ENCODE data around the gene EBF3.

Gene EBF3

DNA sequence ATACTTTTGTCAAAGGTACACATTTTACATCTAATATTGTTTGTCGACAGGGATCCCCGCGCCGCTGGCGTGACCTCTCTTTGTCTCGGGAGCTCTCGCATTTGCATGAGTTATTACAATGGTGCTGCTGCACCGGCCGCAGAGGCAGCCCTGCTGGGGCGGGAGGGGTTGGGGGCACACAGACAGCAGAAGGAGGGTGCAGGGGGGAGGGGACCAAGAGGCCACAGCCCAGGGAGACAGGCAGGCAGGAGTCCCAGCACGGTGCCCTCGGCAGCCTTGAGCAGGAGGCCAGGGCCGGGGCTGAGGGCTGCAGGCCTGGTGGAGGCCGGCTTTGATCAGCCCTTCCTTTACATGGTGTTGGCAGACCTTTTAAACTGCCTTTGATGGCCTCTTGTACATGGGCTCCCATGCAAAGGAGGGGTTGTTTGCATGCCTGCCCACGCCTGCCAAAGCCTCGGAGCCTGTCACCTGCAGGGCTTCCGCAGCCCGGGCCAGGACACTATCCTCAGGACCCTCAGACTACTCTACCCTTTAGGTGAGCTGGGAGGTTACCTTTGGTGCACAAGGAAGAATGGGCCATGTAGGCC is 95.5 kb downstream of the EBF3 start:
- DNase-seq = no peak

DNA sequence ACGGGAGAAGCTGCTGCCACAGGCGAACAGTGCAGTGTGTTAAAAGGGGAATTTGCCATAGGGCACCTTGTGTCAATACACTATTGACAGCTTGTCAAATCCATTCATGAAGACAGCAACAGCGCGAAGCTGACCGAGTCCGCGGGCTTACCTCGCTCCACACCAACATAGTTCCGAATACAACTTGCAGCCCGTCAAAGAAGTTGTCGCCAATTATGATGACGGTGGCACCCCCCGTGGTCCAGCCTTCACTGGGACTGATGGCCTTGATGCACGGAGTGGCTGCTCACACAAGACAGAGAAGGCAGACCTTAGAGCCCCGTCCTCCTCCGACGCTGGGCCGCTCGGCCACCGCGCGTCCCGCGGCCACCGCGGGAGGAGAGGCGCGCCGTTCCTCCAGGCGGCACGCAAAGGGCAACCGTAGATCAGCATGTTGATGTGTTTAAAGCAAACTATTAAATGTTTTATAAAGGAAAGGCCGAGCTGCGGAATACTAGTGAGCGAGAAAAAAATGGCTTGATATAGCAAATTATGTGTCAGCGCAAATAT is 96.4 kb downstream of the EBF3 start:
- no peak for DNase-seq

DNA sequence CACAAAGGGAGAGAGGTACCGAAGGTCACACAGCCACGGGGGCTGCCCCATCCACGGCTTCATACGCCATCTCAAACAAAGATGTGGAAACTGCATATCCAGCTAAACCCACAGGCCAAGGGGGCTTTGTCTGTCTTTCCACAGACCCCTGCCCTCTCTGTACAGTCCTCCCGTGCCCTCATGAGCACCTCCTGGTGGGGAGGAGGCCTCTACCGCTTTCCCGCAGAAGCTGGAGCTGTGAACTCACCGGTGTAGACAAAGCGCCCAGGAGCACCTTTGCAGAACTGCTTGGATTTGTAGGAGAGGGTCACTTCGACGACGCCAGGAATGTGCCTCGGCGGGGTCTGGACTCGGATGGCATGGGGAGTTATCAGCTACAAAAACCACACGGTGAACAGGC is 97.2 kb downstream of the EBF3 start:
- no peak for DNase-seq

DNA sequence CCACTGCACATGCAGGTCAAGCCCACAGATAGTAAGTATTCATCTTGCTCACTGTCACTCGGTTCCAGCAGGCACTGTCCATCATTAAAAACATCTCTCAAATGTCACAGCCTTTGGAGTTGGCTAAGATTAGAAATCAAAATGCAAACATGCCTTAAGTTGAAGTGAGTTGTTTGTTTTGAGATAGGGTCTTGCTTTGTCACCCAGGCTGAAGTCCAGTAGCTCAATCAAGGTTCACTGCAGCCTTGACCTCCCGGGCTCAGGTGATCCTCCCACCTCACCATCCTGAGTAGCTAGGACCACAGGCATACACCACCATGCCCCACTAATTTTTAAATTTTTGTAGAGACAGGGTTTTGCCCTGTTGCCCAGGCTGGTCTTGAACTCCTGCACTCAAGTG is 98.1 kb downstream of the EBF3 start:
- no peak for DNase-seq

DNA sequence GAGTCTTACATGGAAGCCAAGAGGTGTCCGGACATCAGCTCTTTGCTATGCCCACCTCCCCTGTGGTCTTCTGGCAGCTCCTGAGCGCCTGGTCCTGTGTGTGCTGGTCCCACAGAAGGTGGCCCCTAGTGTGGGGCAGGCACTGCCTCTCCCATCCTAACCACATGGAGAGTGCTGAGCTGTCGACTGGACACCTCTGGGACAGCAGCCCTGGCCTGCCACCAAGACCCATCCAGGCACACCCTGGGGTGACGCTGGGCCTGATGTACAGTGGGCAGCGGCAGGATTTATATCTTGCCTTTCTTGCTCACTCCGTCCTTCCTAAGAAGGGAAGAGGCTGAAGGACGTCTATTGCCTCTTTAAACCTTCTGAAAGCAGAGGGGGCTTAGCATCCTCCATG is 98.7 kb downstream of the EBF3 start:
- no peak for DNase-seq

DNA sequence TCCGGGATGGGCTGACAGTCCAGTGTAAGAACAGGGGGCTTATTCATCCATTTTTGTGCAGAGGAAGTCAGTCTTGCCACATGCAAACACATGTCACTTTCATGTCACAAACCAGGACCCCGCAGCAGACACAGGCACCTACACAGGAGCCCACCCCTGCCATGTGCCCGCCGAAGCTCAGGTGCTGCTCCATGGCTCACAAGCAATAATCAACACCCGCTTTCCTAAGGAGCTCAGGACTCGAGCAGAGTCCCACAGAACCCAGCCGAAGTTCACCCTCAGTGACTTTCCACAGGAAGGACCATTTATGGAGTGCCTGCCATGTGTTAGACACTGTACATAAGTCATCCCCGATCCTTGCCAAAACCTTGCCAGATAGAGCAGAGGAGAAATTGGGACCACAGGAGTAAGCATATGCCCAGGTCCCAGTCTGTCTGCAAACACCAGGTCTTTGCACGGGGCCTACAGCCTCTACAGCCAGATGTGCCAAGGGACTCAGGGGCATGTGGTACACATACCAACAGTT is 99.4 kb downstream of the EBF3 start:
- DNase-seq = no peak

DNA sequence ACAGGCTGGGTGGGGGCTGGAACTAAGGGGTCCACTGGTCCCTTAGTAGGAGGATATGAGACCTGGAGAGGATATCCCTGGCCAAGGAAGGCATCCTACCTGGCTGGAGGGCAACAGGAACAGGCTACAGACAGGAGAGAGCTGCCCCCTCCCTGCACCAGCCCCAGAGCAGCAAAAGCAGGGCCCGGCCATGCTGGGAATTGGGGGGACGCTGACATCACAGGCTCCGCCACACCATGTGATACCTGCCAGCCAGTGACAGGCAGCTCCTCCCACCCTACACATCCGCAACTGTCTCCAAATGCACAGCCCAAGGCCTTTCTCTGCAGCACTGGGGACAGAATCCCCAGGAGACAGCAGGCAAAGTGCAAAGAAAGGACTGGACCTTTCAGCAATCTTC is 100.0 kb downstream of the EBF3 start:
- no peak for DNase-seq

DNA sequence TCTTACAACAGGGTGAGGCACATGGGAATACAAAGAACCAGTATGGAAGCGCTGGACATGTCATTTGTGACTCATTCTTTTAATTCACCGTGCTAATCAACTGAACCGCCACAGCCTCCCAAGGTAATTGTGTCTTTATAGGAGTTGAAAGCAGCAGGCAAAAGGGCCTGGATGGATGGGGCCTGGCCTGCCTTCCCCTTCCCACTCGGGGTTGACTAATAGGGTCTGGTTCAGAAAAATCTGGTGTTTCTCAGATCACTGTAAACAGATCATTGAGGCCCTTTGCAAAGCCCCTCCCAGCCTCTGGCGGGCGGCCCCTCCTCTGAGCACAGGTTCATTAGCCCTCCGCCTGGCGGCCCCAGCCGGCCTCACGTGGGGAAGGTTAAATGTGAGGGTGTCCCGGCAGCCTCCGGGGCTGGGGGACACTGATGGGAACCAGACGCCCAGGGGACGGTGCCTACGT is 100.8 kb downstream of the EBF3 start:
- DNase-seq = no peak

DNA sequence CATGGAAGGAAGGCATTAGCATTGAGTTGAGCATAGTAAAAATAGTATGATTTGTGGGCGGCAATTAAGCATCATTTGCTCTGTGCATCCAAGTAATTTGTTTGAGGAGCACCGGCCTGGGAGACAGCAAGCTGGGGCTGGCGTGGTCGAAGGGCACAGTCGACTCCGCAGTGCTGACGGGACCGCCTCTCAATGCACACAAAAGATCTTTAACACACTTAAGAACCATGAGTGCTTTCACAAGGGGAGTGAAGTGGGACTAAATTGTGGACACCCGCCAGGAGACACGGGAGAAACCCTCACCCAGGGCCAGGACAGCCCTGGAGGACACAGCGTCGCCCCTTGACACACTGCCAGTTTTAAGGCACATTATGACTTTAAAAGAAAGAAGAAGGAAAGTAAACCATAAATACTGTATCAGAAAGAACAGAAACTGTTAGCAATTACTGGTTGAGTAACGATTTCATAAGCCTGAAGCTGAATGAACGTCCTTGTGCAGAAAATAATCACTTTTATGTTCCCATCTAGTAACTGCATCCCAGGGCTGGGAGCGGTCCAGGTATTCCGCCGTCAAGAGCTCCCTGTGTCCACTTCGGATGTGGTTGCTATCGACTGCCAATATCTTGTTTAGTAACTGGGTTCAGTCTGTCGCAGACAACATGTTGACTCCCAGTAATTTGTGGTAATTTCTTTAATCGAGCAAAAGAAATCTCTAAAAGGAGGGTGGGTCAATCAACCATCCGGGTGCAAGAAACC is 102.1 kb downstream of the EBF3 start:
- DNase-seq = no peak

DNA sequence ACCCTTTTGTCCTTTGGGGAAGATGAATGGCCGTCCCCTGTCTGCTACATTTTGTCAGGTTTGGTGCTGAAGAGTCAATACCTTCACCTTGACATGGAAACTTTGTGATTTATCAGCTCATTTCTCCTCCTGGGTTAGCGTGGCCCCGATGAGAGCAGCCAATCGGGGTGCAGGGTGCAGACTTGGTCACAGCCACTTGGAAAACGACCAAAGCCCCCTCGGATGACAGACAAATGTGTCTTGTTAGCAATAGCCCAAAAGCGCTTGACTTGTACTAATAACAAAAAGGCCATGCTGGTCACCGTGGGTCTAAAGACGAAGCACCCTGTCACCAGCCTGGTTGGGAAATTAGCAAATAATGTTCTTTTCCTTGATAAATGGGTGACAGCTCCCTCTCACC is 103.7 kb downstream of the EBF3 start:
- no peak for DNase-seq

DNA sequence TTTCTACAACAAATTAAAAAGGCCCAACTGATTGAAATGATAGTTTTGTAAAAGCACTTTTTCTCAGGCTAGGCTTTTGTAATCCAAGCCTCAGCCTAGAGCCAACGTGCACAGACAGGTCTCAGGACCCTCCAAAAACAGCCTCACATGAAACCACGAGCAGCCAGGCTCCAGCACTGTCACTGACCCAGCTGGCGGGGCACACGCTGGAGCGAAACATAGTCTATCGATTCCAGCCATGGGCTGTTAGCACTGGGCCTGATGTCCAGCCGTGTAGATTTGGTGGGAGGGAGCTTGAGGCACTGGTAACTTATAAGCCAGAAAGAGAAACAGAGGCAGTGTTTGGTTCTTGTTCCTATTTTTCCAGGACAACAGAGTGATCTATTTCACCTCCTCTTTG is 104.5 kb downstream of the EBF3 start:
- no peak for DNase-seq

DNA sequence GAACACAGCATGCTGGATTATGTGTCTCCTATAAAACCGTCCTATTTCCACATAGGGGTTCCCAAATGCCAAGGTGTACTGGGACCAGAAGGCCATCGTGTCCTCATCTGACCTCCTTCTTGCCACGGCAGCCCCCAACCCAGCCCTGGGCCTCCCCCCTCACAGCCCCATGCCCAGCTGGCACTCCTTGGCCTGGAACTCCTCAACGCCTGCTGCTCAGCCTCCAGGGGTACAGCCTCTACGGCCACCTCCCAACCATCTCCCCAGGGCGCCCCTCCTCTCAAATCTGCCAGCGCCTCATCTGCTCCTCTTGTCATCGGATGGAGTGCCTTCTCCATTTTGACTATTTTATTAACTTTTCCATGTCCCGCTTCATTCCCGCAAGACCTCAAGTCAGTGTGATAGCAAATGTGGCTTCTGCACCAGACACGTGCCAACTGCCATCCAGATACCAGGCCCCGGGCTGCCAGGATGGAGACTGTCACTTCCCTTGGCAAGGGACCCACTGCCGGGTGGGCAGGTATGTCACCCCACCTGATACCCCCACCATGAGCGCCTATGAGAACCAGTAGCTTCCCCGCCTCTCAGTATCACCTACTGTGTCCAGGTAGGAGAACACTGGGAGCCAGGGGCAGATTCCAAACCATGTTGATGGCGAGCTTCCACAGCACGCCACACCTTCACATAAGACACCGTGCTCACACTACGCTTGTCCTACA is 106.7 kb downstream of the EBF3 start:
- no peak for DNase-seq

DNA sequence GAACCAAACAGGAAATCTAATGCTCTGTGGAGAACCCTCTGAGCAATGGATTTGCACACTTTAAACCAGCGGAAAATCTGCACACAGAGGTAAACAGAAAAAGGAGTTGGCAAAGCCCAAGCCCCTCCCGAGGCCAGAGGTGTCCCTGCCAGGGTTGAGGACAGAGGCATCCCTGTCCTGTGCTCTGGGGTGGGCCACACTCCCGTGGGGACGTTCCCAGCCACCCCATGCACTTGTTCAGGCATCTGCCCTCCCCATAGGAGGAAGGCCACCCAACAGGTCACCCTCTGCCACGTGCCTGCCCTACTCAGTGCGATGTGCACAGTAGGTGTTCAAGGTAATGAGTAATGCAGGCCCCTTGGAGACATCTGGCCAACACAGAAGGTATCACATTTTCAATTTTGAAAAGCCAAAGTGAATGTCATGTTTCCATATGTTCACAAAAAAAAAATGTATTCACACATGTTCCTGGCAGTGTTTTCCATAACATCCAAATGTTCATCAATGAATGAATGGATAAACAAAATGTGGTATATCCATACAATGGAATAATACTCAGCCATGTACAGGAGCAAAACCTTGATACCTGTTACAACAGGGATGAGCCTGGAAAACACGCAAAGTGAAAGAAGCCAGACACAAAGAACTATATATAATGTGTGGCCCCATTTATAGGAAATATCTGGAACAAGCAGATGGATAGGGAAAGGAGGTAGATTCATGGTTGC is 108.1 kb downstream of the EBF3 start:
- no peak for DNase-seq

DNA sequence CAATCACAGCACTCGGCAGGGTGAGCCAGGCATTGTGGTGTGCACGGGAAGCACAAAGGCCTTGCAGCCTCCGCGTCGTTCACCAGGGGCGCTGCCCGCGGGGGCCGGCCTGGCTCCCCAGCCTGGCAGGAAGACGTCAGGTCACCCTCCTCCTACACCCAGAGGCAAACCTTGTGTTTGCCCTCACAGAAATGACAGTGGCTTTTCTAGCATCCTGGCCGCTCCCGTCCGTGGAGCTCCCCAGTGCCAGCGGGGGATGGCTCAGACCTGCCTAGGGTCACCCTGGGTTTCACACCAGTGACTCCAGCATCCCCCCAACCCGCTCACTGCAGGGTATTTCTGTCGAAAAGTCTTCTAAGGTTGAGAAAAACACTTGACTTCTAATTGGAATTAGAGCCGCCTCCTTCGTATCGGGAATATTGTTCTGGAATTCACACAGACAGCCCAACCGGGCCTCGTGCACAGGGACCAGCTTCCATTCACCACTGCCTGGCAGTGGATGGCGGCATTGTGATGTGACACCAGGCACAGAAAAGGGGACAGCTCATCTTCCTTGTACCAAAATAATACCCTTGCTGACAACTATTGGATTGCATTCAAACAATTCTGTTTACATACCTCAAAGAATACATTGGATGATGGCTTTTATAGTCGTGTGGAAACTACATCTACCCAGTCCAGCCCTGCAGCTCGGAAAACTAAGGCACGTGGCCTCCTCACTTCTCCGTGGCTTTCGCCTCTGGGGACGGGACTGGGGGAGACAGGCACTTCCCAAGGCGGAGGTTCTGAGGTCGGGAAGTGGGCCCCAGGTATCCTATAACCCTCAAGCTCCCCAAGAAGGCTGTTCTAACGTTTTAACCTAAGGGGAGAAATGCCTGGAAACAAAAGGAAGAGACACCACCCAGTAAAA is 109.0 kb downstream of the EBF3 start:
- no peak for DNase-seq

DNA sequence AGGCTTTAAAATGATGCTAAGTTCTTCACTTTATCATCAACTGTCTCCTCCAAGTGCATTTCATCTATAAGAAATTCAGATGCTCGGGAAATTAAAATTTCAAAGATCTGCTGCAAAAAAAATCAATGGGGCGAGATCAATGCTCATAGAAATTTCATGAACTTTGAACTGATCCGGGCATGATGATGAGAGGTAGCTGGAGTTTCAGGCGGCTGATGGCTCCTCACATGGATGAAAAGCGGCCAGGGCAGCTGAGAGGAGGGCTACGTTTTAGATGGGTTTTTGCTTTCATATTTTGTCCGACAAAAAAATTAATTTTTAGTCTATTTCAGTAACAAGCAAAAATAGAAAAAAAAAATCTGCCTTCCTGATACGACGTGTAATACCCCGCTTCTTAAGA is 109.9 kb downstream of the EBF3 start:
- no peak for DNase-seq

DNA sequence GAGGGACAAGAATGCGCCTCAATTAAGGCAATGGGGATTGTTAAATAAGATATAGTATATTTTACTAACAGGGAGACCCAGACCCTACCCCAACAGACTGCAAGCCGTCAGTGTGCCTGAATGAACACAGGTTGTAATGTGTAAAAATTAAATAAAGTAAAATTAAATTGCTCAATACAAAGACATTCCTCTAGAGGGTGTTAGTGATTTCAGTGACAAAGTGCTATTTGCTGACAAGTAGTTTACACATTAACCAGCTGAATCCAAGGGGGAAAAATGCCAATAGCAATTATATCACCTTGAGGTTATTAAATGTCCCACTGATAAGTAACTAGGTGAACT is 110.5 kb downstream of the EBF3 start:
- peak; percentile 54 for DNase-seq

DNA sequence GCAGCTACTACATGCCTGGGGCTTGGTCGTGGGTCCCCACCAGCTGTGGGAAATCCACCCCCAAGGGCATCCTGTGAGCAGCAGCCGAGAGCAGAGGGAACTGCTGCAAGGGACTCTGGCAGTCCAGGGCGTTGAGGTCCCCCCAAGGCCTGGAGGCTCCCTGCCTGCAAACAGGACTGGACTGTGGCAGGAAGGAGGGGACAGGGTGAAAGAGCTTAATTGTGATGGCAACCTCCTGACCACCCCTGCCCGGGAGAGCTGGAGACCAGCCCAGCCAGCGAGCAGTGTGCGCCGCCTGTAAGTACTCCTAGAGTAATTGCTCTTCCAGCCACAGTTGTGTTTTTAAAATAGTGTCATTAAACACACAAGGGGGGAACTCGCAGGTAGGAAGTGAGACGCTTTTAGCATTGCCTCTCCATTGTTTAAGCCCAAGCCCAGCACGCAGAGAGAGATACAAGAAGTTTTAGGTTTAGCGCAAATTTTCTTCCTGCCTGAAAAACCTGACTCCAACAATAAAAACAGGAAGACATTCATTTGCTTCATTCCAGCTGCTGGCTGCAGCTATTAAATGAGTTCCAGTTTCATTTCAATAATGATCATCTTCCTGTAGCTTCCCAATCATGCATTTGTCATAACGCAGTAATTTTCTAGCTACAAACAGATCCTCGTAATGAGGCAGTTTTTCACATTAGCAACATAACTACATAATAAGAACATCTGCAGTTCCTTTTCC is 111.1 kb downstream of the EBF3 start:
- no peak for DNase-seq

DNA sequence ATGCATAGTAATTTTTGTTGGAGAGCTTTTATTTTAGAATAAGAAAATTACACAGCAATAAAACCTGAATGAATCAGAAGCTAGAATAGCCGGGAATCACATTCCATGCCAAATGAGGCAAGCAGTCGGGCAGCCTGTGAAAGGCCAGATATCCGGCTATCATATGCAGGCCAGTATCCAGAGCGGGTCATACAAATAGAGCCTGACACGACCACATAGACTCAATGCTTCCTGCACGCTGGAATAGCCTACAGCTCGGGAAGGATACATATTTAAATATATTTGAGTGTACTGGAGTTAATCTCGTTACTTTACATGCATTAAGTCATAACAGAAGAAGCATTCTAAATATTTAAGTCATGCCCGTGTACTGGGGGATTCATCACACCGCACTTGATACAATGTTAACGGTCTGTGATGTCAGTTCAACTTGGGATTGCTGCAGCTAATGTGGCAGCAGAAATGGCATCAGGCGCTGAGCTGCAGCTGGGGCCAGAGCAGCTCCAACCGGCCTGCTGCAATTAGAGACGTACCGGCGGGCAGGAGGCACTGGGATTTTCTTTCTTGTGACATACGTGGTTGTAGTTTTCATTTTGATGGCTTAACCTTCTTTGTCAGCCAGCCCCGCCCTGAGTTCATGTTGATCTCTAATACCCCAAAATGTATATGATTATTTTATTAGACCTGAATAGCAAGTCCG is 112.0 kb downstream of the EBF3 start:
- peak; percentile 79 for DNase-seq

DNA sequence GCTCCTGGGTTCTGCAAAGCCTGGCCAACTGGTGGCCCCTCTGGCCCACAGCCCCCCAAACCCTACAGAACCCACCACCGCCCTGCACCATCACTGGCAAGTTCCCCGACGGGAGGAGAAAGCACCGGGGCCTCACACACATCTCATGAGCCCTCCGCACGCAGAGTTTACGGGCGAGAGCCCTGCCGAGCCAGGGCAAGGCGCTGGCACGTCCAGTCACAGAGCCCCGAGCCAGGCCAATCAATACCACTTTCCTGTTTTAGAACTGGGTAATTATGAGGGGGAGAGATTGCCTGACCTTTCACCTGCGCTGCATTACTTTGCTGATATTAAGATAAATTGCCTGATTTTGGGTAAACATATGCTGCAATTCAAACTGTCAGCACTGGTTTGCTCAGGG is 113.3 kb downstream of the EBF3 start:
- DNase-seq = no peak

DNA sequence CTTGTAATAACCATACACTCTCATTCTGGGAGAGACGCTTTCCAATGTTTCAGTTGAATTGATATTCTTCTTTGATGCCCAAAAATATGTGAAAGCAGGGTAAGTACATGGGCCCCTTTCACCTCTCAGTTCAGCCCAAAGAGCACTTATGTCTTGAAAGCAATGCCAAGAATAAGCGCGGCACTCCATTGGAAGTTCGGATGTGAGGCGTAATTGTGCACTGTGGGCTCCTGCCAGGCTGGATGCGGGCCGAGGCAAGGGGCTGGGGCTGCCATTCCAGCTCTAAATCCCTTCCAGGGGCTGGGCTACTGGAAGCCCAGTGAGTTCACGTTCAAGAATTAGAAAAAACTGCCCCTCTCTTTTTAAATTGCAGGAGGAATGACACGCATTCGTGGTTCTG is 113.8 kb downstream of the EBF3 start:
- DNase-seq = no peak

DNA sequence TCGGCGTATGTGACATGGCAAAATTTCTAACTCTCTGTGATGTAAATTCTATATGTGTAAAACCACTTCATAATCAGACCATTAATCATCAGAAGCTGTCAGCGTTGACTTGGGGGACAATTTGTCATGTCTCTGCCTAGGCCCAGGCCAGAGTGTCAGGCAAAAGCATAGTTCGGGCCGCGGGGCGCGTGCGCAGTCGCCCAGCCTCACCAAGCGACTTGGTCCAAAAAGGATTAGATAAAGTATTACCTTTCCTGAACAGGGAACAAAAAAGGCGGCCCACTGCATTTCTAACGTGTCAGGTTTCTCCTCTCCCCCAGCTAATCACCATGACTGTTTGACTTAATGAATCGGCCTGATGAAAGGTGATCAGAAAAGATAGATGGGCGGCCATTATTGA is 114.2 kb downstream of the EBF3 start:
- no peak for DNase-seq
